ENCODE results near the gene WNK2.
"Not testable (repeated sequence)": the region's sequence is repeated elsewhere in the genome, so short reads cannot be mapped to it uniquely, and the experiment has no call there.

The WNK2 gene

GRCh38 chr9:93364734-93365426, 180.9 kb downstream of the WNK2 start:
- TF ChIP-seq CTCF (IDR thresholded peaks at IDR 0.05; ENCODE audit: insufficient read depth, missing control alignments): no peak
- no peak for FAIRE-seq
- no peak for DNase-seq (ENCODE audit: insufficient read length, low spot score)

- no peak for FAIRE-seq
- no peak for DNase-seq (ENCODE audit: insufficient read length, low spot score)
- no peak for TF ChIP-seq CTCF (IDR thresholded peaks at IDR 0.05; ENCODE audit: insufficient read depth, missing control alignments)
Observed at GRCh38 chr9:93365427-93366118, 181.6 kb downstream of the WNK2 start.

- no peak for TF ChIP-seq CTCF (IDR thresholded peaks at IDR 0.05; ENCODE audit: insufficient read depth, missing control alignments)
- DNase-seq (ENCODE audit: insufficient read length, low spot score) (no peak), FAIRE-seq (no peak)
Observed at GRCh38 chr9:93366119-93366447, 182.1 kb downstream of the WNK2 start.

- DNase-seq (ENCODE audit: insufficient read length, low spot score); FAIRE-seq: not testable (repeated sequence)
Observed at GRCh38 chr9:93366486-93366885, 182.5 kb downstream of the WNK2 start.

GRCh38 chr9:93368437-93368836, 184.5 kb downstream of the WNK2 start:
- DNase-seq (ENCODE audit: insufficient read length, low spot score): no peak
- no peak for TF ChIP-seq CTCF (IDR thresholded peaks at IDR 0.05; ENCODE audit: insufficient read depth, missing control alignments)
- FAIRE-seq: no peak

- DNase-seq (ENCODE audit: insufficient read length, low spot score) (no peak), FAIRE-seq (no peak)
- no peak for TF ChIP-seq CTCF (IDR thresholded peaks at IDR 0.05; ENCODE audit: insufficient read depth, missing control alignments)
Observed at GRCh38 chr9:93369686-93370085, 185.7 kb downstream of the WNK2 start.
